H1 (cell line): ENCODE data around the gene HEBP2. TPM values are rescaled to one million over a fixed set of nuclear protein-coding genes. Genes with fewer than 3 reads are reported as not detected.

Experiments
- ATF2 ChIP-seq: IDR thresholded peaks from 2 replicates; pipeline ENCODE4 v1.6.1; 2012; ENCODE audit warnings: low read length, inconsistent platforms
- ATF3 ChIP-seq: IDR thresholded peaks from 2 replicates; pipeline ENCODE4 v1.6.1; 2011; ENCODE audit warnings: low read depth, mild to moderate bottlenecking, low read length; ENCODE audit not compliant: insufficient read depth
- BCL11A ChIP-seq, 2 experiments: IDR thresholded peaks; one replicate each; pipeline ENCODE4 v1.6.1; 2011; ENCODE audit warnings: low read depth in 2 of 2, low read length in 2 of 2, mild to moderate bottlenecking in 2 of 2
- BRCA1 ChIP-seq: IDR thresholded peaks from 2 replicates; pipeline ENCODE4 v1.6.1; 2012; ENCODE audit warnings: low read depth, low read length, improper control_type of control experiment
- E2F6 ChIP-seq: IDR thresholded peaks from 2 replicates; pipeline ENCODE4 v1.6.1; 2012; ENCODE audit warnings: inconsistent platforms
- FOSL1 ChIP-seq: IDR thresholded peaks from 2 replicates; pipeline ENCODE4 v1.6.1; 2011; ENCODE audit warnings: mild to moderate bottlenecking, low read depth, low read length, moderate library complexity; ENCODE audit not compliant: insufficient read depth
- NANOG ChIP-seq: IDR thresholded peaks from 2 replicates; pipeline ENCODE4 v1.6.1; 2011; ENCODE audit warnings: low read length, low read depth, mild to moderate bottlenecking, inconsistent platforms; ENCODE audit not compliant: insufficient read depth, poor library complexity, severe bottlenecking
- SP1 ChIP-seq: IDR thresholded peaks from 2 replicates; pipeline ENCODE4 v1.6.1; 2011; ENCODE audit warnings: low read depth, low read length
- SP4 ChIP-seq: IDR thresholded peaks from 2 replicates; pipeline ENCODE4 v1.6.1; 2012; ENCODE audit warnings: low read length, inconsistent platforms
- YY1 ChIP-seq: IDR thresholded peaks from 2 replicates; pipeline ENCODE4 v1.6.1; 2011; ENCODE audit warnings: low read depth, mild to moderate bottlenecking, low read length
- polyA plus RNA-seq, 7 experiments: library from polyadenylated mRNA; depleted of rRNA in 3 of 7; stranded (reverse) in 5 of 7; unstranded in 2 of 7; fragments of >200 nt in 5 of 7; fragments of 200-250 nt in 2 of 7; gene quantifications; 1 replicate in 5 of 7; 2 replicates in 1 of 7; 4 replicates in 1 of 7; pipeline versions ENCODE4 v1.2.1 to v1.2.3, GENCODE V29; 2011 to 2013; ENCODE audit warnings: missing spikeins in 2 of 7, mixed read lengths in 2 of 7
- total RNA-seq: library from RNA; stranded (reverse); fragmentation: NEBNext Ultra II Directional; extraction: Animal tissue kit (Norgen Biotek cat#: 25700); gene quantifications from 2 replicates; pipeline ENCODE4 v1.2.1, GENCODE V29; 2021

Gene HEBP2
- total and polyA plus RNA-seq, 2 of the 8 experiments (the other 6 are each of a cell fraction or from before 2014, with no cell fraction given), result 6.5 to 37.9 TPM

- TF ChIP-seq E2F6 (no peak), NANOG (no peak), YY1 (no peak), BCL11A (IDR thresholded peaks at IDR 0.05; ENCODE audit: low read depth in 2 of 2, low read length in 2 of 2) (no peak), BRCA1 (no peak), FOSL1 (no peak), ATF2 (no peak), SP1 (no peak), SP4 (no peak), ATF3 (no peak)
These were observed 7.2 kb downstream of the HEBP2 start (continued) for GRCh38 chr6:138410972-138411880.
